T-helper 17 cell (primary cell): ENCODE data around the gene CALB2. TPM values are rescaled to one million over a fixed set of nuclear protein-coding genes. Genes with fewer than 3 reads are reported as not detected.

Source experiments
- ATAC-seq: fragments of 150-1000 bp; cut with Tn5 transposase; 2 replicates; pipeline ENCODE4 v1.10.0; 2021; ENCODE audit warnings: mild to moderate bottlenecking, moderate library complexity
- DNase-seq, 3 donors: peaks; one replicate each; pipeline versions ENCODE4 v3.0.0 to v3.0.0-alpha.2; 2020 to 2021
- H3K9me3 ChIP-seq: one replicate; pipeline ENCODE4 v1.7.0; 2013; ENCODE audit warnings: low read length, mild to moderate bottlenecking; ENCODE audit not compliant: control insufficient read depth, poor library complexity, severe bottlenecking
- H3K27ac Mint-ChIP-seq: one replicate; pipeline ENCODE4 v1.8.0; 2022; ENCODE audit warnings: mild to moderate bottlenecking, moderate library complexity, mixed read lengths
- H3K27me3 Mint-ChIP-seq: one replicate; pipeline ENCODE4 v1.8.0; 2022; ENCODE audit warnings: mixed read lengths
- H3K36me3 Mint-ChIP-seq: one replicate; pipeline ENCODE4 v1.8.0; 2022; ENCODE audit warnings: low read depth, mixed read lengths
- H3K4me1 Mint-ChIP-seq: one replicate; pipeline ENCODE4 v1.8.0; 2022; ENCODE audit warnings: mild to moderate bottlenecking, mixed read lengths
- H3K4me3 Mint-ChIP-seq: one replicate; pipeline ENCODE4 v1.8.0; 2022; ENCODE audit warnings: mild to moderate bottlenecking, moderate library complexity, mixed read lengths
- total RNA-seq, 4 donors: library from RNA in 2 of 4; stranded (reverse) in 2 of 4; gene quantifications; one replicate each; pipeline ENCODE4 v1.2.3 and lab custom pipeline; 2022 to 2026

CALB2 gene
- total RNA-seq, 2 donors from 2014 or later, result not detected

- Mint-ChIP-seq H3K4me1 (peaks cover 4% of the 10 kb centered on the region), H3K27ac (no peak overlapping the region), H3K27me3 (peaks cover 56% of the 10 kb centered on the region), H3K4me3 (no peak overlapping the region), H3K36me3 (no peaks in the 10 kb centered on the region)
- no peaks in the 10 kb centered on the region for H3K9me3 ChIP-seq
- no peak for ATAC-seq
- no peak for DNase-seq
Measured at GRCh38 chr16:71357681-71358080, 842 bp upstream of the CALB2 start.

DNA sequence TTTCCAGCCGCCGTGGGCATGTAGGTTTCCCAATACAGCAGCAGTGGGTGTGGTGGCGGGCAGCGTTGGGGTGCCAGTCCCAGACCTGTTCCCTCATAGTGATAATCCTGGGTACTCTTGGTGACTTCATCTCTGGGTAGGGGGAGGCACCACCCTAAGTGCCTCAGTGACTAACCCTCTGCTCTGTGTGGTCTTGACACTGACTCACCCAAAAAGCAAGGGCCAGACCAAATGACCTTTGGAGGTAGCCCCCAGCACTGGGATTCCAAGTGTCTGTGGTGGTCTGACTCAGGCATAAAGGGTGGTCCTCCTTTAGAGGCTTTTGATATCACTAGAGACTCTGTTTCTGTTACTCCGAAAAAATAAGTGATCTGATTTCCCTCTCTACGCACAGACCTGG lies 908 bp downstream of the CALB2 start:
- Mint-ChIP-seq H3K4me3 (no peak overlapping the region), H3K27ac (no peak overlapping the region), H3K27me3 (peaks cover 50% of the 10 kb centered on the region), H3K4me1 (peaks cover 4% of the 10 kb centered on the region), H3K36me3 (no peaks in the 10 kb centered on the region)
- no peak for DNase-seq
- no peak for ATAC-seq
- H3K9me3 ChIP-seq, result no peaks in the 10 kb centered on the region

DNA sequence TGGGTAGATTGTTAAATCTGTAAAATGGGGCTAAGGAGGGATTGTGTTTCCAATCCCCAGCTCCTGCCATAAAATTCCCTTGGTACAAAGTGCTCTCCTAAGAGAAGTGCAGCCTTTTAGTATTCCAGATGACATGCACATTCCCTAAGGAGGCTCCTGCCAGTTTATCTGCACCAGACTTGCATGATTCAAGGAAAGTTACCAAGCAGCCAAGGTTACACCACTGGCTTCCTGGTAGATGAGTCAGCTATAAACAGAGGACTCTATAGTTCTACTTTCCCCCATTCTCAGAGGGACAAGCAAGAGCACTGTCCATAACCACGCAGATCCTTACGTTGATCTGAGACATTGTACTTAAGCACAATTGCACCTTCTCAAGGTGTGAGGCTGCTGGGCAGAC lies 1.9 kb downstream of the CALB2 start:
- peaks cover 52% of the 10 kb centered on the region for H3K27me3 Mint-ChIP-seq
- H3K4me1 Mint-ChIP-seq, result peaks cover 4% of the 10 kb centered on the region
- no peak overlapping the region for H3K27ac Mint-ChIP-seq

DNA sequence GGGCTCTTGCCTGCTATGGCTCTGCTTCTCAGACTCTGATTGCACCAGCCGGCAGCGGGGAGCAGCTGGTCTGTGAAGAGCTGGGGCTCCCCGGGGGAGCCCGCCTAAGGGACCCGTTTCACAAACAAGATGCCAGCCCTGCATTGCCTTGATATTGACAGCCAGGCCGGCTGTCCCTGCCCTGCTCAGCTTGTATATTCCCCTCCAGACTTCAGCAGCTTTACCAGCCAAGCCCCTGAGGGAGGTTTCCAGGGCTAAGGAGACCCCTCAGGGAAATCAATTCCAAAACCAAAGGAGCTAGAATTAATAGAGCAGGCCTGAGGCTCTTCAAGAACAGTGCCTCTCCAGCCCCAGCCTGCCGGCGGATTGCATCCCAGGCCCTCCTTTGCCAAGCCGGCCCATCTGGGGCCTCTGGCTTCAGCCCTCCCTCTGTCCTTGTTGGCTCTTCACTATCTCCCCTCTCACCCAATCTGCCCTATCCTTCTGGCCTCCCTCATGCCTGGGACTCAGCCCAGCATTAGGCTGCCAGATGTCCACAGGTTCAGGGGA lies 5.7 kb downstream of the CALB2 start:
- Mint-ChIP-seq H3K4me1 (no peaks in the 10 kb centered on the region), H3K36me3 (no peaks in the 10 kb centered on the region), H3K27ac (peak overlapping the region; percentile 51), H3K27me3 (peaks cover 57% of the 10 kb centered on the region), H3K4me3 (no peak overlapping the region)
- ATAC-seq (no peak), DNase-seq (no peak)
- no peaks in the 10 kb centered on the region for H3K9me3 ChIP-seq

More for the DNA sequence above, 1.9 kb downstream of the CALB2 start:
- no peak for ATAC-seq
- DNase-seq, result no peak
- Mint-ChIP-seq H3K4me3 (no peak overlapping the region), H3K36me3 (no peaks in the 10 kb centered on the region)
- H3K9me3 ChIP-seq, result no peaks in the 10 kb centered on the region

- Mint-ChIP-seq H3K27me3 (peaks cover 59% of the 10 kb centered on the region), H3K27ac (no peak overlapping the region), H3K4me1 (no peaks in the 10 kb centered on the region), H3K4me3 (no peak overlapping the region), H3K36me3 (no peaks in the 10 kb centered on the region)
- no peaks in the 10 kb centered on the region for H3K9me3 ChIP-seq
- ATAC-seq (no peak), DNase-seq (no peak)
Measured at GRCh38 chr16:71365021-71365420, 6.5 kb downstream of the CALB2 start.

- ATAC-seq, result peak; percentile 50
Measured at GRCh38 chr16:71367241-71367976, 8.9 kb downstream of the CALB2 start.

GRCh38 chr16:71368958-71369357 lies 10.4 kb downstream of the CALB2 start:
- H3K9me3 ChIP-seq, result no peaks in the 10 kb centered on the region
- H3K4me3 Mint-ChIP-seq, result no peak overlapping the region
- no peak for DNase-seq
- no peaks in the 10 kb centered on the region for H3K4me1 Mint-ChIP-seq
- no peak for ATAC-seq
- H3K27ac Mint-ChIP-seq, result no peak overlapping the region
- H3K27me3 Mint-ChIP-seq, result peaks cover 66% of the 10 kb centered on the region
- H3K36me3 Mint-ChIP-seq, result peaks cover 2% of the 10 kb centered on the region

More at GRCh38 chr16:71367241-71367976, 8.9 kb downstream of the CALB2 start:
- DNase-seq, result no peak
- Mint-ChIP-seq H3K27me3 (peaks cover 61% of the 10 kb centered on the region), H3K4me3 (no peak overlapping the region), H3K36me3 (peaks cover 2% of the 10 kb centered on the region), H3K27ac (no peak overlapping the region), H3K4me1 (no peaks in the 10 kb centered on the region)
- H3K9me3 ChIP-seq, result no peaks in the 10 kb centered on the region

GRCh38 chr16:71369494-71369893 lies 11.0 kb downstream of the CALB2 start:
- Mint-ChIP-seq H3K27ac (no peak overlapping the region), H3K27me3 (peaks cover 63% of the 10 kb centered on the region), H3K36me3 (peaks cover 2% of the 10 kb centered on the region), H3K4me1 (no peaks in the 10 kb centered on the region), H3K4me3 (no peak overlapping the region)
- ATAC-seq (no peak), DNase-seq (no peak)
- H3K9me3 ChIP-seq, result no peaks in the 10 kb centered on the region

- DNase-seq (no peak), ATAC-seq (no peak)
- Mint-ChIP-seq H3K27me3 (peaks cover 58% of the 10 kb centered on the region), H3K27ac (no peak overlapping the region), H3K4me1 (no peaks in the 10 kb centered on the region), H3K4me3 (no peak overlapping the region), H3K36me3 (peaks cover 2% of the 10 kb centered on the region)
- H3K9me3 ChIP-seq, result no peaks in the 10 kb centered on the region
Measured at GRCh38 chr16:71371237-71371636, 12.7 kb downstream of the CALB2 start.

DNA sequence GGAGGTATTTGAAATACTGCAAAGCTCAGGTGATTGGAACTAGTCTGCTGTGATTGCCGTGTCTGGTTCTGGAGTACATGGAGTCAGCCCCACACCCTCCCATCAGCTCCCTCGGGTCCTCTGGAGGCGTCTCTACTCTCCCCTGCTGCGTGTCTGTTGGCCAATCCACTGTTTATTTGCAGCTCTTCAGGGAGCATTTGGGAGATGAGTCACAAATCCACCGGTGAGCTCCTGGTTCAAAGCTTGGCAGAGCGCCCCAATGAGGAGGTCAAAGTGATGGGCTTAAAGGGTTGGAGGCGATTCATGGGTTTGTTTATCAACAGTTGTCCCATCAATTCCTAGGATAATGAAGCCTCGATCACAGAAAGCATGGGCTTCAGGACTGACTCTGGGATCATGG lies 14.6 kb downstream of the CALB2 start:
- H3K4me3 Mint-ChIP-seq, result no peak overlapping the region
- peaks cover 51% of the 10 kb centered on the region for H3K27me3 Mint-ChIP-seq
- ATAC-seq (no peak), DNase-seq (no peak)
- H3K36me3 Mint-ChIP-seq, result peaks cover 2% of the 10 kb centered on the region
- no peaks in the 10 kb centered on the region for H3K9me3 ChIP-seq
- H3K27ac Mint-ChIP-seq, result no peak overlapping the region
- H3K4me1 Mint-ChIP-seq, result no peaks in the 10 kb centered on the region

GRCh38 chr16:71376465-71377157 lies 18.1 kb downstream of the CALB2 start:
- Mint-ChIP-seq H3K4me3 (no peak overlapping the region), H3K27ac (no peak overlapping the region), H3K27me3 (peaks cover 44% of the 10 kb centered on the region), H3K36me3 (no peaks in the 10 kb centered on the region), H3K4me1 (no peaks in the 10 kb centered on the region)
- ATAC-seq (no peak), DNase-seq (no peak)
- H3K9me3 ChIP-seq, result no peaks in the 10 kb centered on the region

DNA sequence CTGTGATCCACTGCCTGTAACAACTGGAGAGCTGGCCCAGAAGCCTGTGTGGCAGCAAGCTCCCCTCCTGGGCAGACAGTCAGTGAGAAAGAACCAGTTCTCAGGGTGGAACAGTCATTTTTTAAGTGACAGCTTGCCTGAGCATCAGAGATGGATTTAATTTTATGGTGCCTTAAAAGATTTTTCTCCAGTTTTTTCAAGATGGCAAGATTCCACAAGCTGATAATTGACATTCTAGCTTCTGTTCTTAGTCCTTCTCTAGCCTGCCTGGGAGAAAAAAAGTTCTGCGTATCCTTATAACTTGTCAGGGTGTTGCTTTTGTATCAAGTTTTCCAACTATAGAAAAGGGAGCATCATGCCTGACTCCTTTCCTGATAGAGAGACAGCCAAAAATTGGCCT lies 21.2 kb downstream of the CALB2 start:
- ATAC-seq (no peak), DNase-seq (no peak)
- Mint-ChIP-seq H3K27ac (no peak overlapping the region), H3K27me3 (peaks cover 37% of the 10 kb centered on the region), H3K4me3 (no peak overlapping the region), H3K4me1 (no peaks in the 10 kb centered on the region), H3K36me3 (no peaks in the 10 kb centered on the region)
- no peaks in the 10 kb centered on the region for H3K9me3 ChIP-seq

DNA sequence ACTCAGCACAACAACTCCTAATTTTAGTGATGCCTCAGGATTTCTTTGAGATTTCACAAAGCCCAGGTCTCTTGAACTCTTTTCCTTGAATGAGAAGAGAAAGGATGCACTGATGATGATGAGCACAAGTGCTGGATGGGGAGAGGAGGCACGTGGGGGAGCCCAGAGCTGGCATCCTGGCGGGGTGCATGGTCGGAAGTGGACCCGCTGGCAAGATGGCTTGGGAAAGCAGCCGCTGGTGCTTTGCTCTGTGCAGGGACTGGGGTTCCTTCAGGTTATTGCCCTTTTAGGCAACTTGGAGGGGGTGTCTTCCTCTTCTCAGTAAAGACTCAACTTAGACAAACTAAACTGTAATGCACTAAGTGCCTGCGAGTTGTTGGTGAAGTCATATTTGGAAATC lies 22.3 kb downstream of the CALB2 start:
- Mint-ChIP-seq H3K27ac (no peak overlapping the region), H3K4me3 (no peak overlapping the region), H3K36me3 (no peaks in the 10 kb centered on the region), H3K4me1 (peaks cover 2% of the 10 kb centered on the region), H3K27me3 (peaks cover 44% of the 10 kb centered on the region)
- no peak for DNase-seq
- ATAC-seq, result no peak
- H3K9me3 ChIP-seq, result no peaks in the 10 kb centered on the region
